GM19023 (cell line): ENCODE data around the gene KIAA1549.

Experiments
- ATAC-seq: cut with Tn5 transposase; IDR thresholded peaks from one replicate; pipeline ENCODE4 v1.9.1; 2021; ENCODE audit warnings: mild to moderate bottlenecking, moderate library complexity; ENCODE audit not compliant: unreplicated experiment

Gene KIAA1549

GRCh38 chr7:138861051-138861450, 120.1 kb downstream of the KIAA1549 start:
- no peak for ATAC-seq

DNA sequence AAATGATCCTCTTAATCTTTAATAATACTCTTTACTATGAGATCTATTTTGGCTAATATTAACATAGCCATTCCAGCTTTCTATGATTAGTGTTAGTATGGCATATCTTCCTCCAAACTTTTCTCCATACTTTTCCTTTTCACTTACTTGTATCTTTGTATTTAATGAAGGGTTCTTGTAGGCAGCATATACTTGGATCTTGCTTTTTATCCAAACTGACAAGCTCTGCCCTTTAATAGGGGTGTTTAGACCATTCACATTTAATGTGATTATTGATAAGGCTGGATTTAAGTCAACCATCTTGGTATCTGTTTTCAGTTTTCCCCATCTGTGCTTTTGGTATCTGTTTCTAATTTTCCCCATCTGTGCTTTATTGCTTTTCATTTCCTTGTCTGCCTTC, 123.5 kb downstream of the KIAA1549 start:
- no peak for ATAC-seq

DNA sequence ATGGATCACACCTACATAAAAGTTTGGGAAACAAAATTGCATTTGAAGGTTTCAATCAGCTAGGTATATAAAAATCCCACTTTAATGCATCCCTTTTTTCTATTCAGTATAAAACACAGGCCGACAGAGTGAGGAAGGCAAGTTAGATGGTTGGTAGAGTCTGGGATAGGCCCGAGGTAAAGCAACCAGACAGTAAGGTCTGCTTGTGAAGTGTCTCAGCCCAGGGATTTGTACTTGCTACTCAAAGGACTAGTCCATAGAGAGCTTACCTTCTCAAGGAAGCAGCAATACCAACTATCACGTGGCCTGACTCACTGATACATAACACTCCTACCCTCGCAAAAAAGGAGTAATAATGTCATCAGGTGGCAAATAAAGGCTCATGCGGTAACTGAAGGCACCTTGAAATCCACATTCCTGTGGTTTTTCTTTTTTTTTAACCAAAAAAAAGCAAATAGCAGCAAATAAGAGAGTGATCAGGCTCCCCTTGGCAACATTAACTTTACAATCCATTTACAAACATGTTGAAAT, 127.0 kb downstream of the KIAA1549 start:
- ATAC-seq: no peak

DNA sequence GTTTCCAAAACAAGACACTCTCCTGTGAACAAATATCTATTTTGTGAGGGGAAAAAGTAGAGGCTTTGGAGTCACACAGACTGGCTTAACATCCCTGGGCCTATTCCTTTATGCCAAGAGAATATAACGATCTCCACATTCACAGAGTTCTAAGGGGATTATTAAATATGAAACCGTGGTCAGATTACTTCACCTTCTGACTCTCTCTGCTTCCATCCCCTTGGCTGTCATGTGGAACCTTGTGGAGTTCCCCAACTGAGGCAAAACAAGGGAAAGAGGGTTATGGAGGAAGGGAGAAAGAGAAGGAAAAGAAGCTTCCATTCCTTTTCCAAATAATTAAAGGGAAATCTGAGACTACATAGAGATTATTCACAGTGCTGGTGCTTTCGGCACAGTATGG, 127.7 kb downstream of the KIAA1549 start:
- ATAC-seq: no peak

DNA sequence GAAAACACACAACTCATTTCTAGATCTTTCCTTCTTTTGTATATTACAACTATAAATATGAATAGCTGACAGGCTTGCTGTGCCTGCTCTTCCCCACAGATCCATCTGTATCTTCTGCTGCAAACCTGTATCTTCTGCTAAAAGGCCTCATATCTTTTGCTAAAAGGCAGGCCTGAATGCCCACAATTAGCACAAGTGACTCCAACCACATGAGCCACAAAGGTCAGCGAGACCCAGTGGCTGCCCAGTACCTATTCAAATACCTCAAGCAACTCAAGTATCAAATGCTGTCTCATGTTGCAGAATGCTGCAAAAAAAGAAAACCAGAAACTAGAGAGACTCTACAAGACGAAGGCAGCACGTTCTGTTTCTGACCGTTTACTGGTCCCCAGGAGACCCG, 128.7 kb downstream of the KIAA1549 start:
- ATAC-seq: no peak

DNA sequence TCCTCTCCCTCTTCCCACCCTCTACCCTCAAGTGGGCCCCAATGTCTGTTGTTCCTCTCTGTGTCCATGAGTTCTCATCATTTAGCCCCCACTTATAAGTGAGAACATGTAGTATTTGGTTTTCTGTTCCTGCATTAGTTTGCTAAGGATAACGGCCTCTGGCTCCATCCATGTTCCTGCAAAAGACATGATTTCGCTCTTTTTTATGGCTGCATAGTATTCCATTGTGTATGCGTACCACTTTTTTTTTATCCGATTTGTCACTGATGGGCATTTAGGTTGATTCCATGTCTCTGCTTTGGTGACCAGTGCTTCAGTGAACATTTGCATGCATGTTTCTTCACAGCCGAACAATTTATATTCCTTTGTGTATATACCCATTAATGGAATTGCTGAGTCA, 131.5 kb downstream of the KIAA1549 start:
- ATAC-seq: no peak

DNA sequence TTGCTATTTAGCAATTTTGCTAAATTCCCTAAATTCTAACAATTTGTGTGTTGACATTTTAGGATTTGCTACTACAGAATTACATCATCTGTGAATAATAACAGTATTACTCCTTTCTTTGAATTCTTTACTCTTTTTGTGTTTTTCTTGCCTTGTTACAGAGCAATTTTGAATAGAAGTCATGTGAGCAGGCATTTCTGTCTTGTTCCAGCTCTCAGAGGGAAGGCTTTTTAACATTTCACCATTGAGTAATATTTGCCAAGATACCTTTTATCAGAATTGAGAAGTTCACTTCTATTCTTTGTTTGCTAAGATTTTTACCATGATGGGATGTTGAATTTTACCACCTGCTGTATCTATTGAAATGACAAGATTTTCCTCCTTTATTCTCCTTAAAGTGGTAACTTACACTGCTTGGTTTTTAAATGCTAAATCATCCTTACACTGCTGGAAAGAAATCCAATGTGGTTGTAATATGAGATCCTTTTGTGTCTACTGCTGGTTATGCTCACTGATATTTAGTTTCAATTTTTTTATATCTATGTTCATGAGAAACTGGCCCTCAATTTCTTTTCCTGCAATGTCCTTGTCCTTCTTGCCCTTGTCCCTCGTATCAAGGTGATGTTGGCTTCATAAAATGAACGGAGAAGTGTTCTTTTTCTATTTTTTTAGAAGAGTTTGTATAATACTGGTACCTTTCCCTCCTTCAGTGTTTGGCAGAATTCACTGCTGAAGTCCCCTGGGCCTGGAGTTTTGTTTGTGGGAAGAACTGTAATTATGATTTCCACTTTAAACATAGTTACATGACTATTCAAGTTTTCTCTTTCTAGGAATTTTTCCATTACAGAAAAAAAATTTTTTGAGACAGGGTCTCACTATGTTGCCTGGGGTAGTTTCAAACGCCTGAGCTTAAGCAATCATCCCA, 132.9 kb downstream of the KIAA1549 start:
- ATAC-seq: no peak

- ATAC-seq: no peak
These were observed 135.5 kb downstream of the KIAA1549 start for GRCh38 chr7:138845711-138846110.

GRCh38 chr7:138843632-138844580, 137.3 kb downstream of the KIAA1549 start:
- ATAC-seq: no peak

DNA sequence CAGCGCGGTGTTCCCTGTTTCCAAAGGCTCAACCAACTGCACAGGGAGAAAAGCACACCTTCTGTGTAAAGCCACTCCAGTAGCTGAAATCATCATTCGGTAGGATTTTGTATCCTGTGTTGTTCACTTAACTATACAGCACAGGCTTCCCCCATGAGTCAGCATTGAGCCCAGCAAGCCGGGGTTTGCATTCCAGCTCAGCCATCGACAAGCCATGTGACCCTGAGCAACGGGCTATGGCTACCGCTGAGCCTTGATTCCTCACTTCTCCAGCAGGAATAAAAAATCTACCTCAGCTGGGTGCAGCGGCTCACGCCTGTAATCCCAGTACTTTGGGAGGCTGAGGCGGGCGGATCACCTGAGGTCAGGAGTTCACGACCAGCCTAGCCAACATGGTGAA, 139.1 kb downstream of the KIAA1549 start:
- ATAC-seq: no peak

- ATAC-seq: no peak
These were observed 143.0 kb downstream of the KIAA1549 start for GRCh38 chr7:138838166-138838565.

GRCh38 chr7:138837627-138838026, 143.6 kb downstream of the KIAA1549 start:
- ATAC-seq: no peak

- ATAC-seq: no peak
These were observed 146.1 kb downstream of the KIAA1549 start for GRCh38 chr7:138835087-138835486.

- ATAC-seq: no peak
These were observed 146.6 kb downstream of the KIAA1549 start for GRCh38 chr7:138834583-138834982.

- ATAC-seq: no peak
These were observed 147.6 kb downstream of the KIAA1549 start for GRCh38 chr7:138833596-138833995.

DNA sequence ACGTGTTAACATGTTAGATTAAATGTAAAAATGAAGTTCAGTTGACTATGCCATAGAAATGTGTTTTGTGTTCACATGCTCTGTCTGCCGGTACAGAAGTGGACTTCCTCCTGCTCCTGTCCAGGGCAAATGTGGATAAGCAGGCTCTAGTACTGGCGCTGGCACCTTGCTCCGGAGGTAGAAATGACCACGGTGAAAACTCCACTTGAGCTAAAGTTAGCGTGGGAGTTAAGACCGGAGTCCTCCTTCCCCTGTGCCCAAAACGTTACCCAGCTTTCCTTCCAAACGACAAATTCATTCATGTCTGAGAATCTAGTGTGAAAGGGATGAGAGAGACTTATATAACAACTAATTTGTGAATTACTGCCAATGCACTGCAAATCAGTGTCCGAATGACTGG, 148.2 kb downstream of the KIAA1549 start:
- no peak for ATAC-seq

- ATAC-seq: no peak
These were observed 151.9 kb downstream of the KIAA1549 start for GRCh38 chr7:138829335-138829734.

- ATAC-seq: no peak
These were observed 152.9 kb downstream of the KIAA1549 start for GRCh38 chr7:138828302-138828701.

DNA sequence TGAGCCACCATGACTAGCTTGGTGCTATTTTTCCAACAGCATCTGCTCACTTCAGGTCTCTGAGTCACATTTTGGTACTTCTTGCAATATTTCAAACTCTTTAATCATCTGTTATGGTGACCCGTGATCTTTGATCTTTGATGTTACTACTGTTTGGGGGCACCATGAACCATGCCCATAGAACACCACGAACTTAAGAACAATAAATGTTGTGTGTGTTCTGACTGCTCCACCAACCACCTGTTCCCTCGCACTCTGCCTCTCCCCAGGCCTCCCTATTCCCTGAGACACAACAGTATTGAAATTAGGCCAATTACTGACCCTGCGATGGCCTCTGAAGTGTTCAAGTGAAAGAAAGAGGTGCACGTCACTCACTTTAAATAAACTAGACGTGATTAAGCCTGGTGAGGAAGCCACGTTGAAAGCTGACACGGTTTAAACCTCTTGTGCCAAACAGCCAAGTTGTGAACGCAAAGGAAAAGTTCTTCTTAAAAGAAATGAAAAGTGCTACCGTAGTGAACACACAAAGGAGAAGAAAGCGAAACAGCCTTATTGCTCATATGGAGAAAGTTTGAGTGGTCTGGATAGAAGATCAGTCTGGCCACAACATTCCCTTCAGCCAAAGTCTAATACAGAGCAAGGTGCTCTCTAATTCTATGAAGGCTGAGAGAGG, 156.0 kb downstream of the KIAA1549 start:
- no peak for ATAC-seq

GRCh38 chr7:138822867-138823535, 158.2 kb downstream of the KIAA1549 start:
- no peak for ATAC-seq
